T follicular helper cell (primary cell): ENCODE data around the gene SNCAIP.
"Not testable (repeated sequence)": the region's sequence is repeated elsewhere in the genome, so short reads cannot be mapped to it uniquely, and the experiment has no call there.

ENCODE experiments used
- DNase-seq: peaks from one replicate; pipeline ENCODE4 v3.0.0-alpha.2; 2020; ENCODE audit warnings: low read depth

SNCAIP gene

DNA sequence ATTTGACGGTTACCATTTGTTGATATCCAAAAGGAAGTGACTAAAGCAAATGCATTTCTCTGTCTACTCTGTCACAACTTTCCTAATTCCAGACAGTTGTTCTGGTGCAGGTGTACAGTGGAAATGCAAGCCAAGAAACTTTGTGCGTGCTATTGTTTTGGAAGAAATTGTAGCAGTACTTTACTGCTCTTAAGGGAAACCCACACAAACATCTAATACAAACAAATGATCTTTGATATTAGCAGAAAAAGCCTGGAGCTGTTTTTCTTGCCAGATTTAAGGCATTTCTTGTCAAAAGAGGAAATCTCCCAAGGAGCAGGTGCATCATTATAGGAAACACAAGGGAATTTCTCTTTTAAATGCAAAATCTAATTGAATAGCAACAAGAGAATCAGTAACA, 2.0 kb downstream of the SNCAIP start:
- DNase-seq, result no peak

DNA sequence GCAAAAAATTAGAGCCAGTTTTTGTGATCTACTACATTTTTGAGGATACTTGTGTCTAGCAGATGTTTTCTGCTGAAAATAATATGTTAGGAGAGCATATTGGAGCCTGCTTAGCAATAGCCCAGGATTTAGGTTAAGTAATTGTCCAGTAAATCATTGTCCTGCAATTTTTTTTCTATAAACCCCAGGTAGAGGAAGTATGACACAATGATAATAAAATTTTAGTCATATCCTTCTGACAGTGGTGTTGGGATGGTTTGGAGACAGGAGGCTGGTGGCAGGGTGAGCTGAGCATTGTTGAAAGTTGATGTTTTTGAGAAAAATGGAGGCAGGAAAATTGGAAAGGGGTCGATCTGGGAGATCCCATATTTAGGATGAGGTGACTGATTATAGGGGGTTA, 3.5 kb downstream of the SNCAIP start:
- no peak for DNase-seq

DNA sequence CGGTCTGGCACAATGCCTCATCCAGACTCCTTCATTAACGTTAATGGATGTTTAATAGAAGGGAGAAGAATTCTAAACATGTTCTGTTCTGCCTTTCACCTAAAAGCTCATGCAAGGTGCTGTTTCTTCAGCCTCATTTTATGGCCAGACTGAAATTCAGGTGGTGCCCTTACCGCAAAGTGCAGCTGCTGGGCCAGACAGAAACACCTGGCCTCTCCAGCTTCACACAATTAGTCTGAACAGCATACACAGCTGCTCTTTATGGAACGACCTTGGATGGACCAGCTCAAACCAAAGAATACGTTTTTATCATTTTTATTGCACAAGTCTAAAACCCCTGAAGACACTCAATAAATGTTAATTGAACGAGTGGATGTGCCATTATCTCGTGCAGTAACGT, 4.6 kb downstream of the SNCAIP start:
- no peak for DNase-seq

DNA sequence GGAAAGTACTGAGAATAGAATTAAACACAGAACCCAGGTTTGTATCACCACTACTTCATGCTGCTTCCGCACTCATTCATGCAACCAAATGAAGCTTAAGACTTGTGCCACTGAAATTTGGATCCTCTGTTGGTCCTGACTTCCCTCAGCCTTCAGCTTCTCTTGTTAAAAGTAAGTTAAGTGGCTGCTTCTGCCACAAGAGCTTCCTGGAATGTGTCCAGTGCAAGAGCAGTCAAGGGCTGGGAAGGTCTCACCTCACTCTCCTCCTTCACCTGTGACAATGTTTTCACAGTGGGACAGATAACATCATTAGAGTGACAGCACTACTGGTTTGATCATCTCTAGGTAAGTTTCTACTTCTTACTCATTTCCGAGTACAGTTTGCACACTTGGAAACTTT, 7.9 kb downstream of the SNCAIP start:
- DNase-seq, result no peak

DNA sequence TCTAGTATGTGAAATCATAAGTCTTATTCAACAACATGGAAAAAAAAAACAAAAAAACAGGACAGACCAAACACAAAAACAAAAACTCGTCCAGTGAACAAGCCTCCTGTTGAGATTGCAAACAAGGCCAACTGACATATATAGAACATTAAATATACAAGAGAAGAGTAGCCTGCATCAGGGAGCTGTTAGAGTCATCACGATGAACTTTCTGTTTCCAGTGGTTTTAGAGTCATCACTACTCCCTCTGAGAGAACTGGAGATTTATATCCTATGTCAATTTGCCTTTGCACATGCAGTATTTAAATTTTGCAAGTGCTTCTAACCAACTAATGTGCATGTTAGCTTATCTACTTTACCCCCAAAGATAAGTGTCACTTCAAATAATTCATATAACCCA, 9.9 kb downstream of the SNCAIP start:
- DNase-seq, result no peak

DNA sequence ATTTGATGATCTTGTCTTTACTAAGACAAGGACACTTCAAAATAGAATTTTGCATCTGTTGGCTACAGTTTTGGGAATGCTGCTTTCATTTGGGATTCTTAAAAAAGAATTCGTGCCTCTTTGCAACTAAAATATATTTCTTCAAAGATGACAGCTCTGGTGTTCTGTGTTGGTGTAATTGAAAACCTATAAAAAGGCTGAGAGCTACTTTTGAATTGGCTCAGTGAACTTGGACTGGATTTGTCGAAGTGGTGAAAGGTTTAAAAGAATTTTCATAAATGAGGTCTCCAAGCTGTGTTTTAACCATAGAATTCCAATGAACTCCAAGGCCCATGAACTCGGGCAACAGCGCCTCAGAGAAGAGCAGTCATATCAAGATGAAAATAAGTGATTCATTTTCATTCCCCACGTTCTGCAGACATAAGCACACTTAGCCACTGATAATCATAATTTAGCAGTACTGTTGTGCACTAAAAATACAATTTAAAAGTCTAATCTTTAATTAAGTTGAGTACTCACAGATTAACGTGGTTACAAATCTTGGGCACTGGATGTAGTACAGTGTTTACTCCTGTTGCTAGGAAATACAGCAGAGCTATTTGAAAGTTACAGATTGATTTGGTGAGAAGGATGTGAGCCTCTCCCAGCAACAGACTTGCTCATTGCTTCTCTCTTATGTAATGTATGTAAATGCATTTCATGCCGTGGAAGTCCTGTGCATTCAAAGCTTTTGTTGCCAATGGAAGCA, 10.9 kb downstream of the SNCAIP start:
- no peak for DNase-seq

DNA sequence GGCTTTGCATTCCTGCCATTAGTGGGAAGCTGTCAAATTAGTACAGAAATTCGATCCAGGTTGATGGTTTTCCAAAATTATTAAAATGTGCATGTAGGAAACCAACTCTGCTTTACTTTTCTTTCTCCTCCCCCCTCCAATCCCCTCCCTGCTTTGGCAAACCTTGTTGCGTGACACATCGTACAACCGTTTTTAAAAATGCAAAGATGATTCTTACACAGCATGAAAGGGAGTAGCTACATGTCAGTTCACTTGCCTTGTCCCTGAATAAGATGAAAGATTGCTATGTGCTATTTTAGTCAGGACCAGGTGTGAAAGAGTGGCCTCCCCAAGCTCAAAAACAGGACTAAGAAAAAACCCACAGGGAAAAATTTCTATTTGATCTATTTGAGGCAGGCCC, 11.7 kb downstream of the SNCAIP start:
- no peak for DNase-seq

DNA sequence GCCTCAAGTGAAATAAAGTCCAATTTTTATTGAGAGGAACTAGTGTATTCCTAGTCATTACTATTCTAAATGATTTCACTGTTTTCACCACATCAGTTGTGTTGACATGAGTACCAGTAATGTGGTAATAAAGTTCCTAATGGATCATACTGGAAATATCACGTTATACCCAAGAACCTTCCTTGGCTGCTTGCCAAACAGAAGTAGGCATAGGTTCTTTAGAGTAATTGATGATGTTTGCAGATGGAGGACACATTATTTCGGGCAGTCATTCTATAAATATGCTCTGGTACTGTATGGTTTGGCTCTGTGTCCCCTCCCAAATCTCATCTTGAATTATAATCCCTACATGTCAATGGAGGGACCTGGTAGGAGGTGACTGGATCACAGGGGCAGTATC, 15.1 kb downstream of the SNCAIP start:
- DNase-seq, result no peak

DNA sequence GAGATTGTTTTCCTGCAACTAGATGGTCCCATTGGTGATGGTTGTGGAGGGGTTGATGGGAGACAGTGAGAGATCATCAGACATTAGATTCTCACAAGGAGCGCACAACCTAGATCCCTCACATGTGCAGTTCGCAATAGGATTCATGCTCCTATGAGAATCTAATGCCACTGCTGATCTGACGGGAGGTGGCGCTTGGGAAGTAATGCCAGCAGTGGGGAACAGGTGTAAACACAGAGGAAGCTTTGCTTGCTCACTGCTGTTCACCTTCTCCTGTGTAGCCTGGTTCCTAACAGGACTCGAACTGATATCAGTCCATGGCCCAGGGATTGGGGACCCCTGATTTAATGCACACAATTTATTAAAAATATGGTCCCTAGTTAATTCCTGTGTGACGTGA, 18.8 kb downstream of the SNCAIP start:
- DNase-seq, result no peak

DNA sequence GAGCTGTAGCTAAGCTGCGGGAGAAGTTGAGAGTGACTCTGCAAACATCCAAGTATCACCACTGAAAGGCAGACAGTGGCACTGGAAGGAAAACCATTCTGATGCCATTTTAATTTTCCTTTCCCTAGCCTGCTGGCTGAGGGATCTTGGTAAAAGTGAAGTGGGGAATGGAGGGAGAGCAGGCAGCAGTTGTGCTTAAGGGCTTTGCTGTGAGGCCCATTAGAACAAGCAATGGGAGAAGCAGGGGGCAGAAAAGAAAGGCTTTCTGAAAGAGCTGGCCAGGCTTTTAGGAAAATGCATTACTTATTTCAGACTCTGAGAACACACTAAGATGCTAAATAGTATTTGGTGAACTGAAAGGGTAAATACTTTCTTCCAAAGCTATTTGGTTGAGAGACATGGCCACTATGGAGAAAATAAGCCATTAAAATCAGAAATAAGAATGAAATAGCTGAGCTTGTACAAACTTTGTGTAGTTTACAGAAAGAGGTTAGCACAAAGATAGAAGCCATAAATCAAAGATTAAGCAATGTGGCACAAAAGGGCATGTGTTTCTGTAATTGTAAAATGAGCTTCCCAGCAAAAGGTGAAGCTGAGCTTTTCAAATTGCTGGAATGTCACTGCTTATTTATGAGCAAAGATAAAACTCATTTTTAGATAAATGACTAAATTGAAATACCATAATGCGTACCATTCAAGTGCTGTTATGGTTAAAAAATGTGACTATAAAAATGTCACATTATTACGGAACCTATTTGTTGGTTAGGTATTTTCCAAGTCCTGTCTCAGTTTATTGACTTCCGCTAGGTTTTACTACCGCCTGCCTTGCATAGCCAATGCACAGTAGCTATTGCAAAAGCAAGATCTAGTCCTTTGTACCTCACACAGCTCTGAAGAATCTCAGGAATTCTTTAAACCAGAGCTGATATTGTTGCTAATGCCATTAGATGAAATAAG, 20.8 kb downstream of the SNCAIP start:
- no peak for DNase-seq

DNA sequence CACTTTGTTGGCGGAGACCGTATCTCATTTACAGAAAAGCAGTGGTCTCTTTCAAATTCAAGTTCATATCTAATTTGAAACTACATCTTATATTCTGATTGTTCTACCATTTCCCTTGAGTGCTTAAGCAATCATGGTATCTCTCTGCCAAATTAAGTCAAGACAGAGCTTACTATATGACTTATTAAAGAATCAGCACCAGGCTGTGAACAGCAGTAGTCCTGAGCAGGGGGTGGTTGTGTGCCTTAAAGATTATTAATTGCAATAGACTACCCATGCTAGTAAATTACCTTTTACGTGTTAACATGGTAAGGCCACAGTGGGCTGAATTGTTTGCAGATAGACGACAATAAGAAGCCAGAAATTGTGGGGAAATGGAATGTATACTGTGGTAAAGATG, 21.5 kb downstream of the SNCAIP start:
- DNase-seq, result no peak

DNA sequence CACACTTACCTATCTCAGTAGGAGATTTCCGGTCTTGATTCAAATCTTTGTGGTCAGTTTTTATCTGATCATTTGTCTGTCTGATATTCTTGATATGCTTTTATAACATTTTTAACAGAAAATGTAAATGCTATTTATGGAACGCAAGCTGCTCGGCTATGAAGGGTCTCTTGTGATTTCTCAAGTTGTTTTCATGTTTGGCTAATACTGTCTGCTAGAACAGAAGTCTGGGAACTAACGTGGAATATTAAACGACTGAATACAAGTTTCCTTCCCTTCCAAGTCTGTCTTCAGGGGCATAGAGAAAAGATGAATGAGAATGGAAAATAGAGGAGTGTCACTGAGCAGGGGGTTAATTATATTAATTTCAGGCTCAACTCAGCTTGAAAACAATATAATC, 27.6 kb downstream of the SNCAIP start:
- DNase-seq, result no peak

DNA sequence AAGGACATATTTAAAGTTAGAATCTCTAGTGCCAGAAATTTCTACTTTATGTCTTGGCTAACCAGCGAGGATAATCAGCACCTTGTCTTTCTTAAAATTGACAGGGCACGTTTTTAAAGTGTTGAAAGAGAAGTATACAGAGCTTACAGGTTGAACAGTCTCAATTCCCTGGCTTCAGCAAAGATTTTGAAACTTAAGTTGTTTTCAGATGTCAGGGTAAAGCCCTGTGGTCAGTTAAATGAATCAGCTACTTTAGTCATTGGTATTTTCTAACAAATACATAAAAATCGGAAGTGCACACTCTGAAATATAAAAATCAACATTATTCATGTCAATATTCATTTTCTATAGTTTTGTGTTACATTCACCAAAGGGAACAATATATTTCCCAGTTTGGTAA, 29.1 kb downstream of the SNCAIP start:
- DNase-seq, result no peak

DNA sequence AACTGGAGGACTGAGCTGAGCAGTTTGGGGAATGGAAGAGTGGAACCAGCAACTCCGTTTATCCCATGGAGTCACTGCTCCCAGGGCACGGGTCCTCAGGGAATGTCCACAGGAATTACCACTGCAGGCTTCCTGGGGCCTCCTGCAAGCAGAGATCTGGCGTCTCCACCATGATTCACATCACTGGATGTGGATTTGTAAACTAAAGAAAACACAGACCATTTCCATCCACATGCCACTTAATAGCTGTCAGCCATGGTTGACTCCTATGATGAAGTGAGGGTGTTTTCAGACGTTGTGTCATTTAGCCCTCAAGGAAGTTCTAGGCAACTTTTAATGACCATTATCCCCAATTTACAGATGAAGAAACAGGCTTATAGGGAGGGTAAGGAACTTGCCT, 30.2 kb downstream of the SNCAIP start:
- no peak for DNase-seq

DNA sequence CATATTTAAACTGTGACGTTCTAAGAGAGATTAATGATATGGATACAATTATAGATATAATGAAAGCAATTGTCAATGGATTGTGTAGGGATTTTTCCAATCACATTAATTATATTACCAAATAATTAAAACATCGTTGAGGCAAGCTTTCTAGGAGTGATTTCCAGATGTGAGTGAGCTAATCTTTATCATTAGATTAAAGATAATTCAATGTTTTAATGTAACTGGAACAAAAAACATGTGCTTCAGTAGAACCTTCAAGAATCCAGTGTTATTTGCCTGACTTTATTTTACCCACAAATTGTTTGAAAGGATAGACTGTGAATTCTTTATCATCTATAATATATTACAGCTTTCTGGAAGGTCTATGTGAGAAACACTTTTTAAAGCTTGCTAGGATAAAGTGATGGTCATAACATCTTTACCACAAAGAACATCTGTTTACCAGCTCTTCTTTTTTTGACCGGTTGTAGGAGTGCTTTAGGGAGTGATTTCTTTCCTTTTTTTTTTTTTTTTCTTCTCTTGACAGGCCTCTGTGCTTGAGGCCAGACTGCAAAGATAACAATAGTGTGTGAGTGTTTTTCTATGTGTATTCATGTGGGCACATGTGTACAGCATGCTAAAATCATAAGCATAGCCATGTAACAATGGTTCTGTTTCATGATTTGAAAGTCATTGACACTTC, 35.0 kb downstream of the SNCAIP start:
- no peak for DNase-seq

DNA sequence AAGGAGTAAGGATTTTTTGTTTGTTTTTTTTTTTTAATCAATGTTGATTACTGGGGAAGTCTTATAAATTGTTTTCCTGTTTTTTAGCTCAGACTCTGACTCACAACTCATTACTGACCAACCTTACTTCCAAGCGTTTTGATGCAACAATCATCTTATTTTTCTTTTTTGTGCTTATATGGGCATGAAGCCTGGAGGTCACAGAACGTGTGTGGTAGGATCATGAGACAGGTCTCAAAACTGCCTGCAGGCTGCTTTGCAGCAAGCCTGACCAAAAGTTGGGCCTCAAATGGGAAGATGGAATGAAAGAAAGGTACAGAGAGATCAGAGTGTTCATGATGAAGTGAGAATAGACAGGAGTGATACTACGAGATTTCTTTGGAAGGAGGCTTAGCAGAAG, 38.5 kb downstream of the SNCAIP start:
- no peak for DNase-seq

DNA sequence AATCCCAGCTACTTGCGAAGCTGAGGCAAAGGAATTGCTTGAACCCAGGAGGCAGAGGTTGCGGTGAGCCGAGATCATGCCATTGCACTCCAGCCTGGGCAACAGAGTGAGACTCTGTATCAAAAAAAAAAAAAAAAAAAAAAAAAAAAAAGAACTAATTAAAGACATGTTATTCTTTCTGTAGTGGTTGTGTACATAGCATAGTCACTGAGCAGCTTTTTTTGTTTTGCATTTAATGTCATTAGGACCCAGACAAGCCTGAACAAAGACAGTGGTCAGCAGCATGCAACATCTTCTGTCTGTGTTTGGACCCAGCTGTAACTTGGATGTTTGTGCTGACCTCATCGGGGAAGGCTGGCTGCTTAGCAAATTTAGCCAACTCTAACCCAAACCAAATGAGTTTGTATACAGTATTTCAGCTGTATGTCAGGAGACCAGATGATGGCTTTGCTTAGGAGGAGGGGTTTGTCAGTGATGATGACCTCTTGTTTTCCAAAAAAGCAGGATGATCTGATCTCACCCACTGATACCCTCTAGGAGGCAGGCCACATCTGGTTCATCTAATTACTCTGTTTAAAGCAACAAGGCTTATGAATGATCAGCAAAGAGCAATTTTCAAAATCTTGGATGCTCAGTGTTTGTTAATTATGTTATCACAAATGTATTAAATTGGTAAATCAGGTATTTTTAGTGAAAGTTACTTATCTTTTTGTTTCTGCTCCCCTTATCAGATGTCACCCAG, 39.5 kb downstream of the SNCAIP start:
- no peak for DNase-seq

DNA sequence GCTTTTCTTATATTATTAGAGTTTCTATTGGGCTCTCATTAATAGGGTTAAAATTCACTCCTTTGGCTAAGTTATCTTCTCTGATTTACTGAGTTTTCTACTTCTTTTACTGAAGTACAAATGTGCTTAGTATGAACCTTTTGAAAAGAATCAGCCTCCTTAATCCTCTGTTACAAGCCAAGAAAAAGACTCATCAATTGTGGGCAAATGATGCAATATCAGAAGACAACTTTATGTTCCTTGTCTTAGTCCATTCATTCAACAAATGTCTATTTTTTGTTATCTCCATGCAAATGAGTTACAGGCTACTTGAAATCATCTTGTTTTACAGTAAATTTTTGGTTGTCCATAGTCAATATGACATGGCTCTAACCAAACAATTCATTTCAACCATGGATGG, 40.3 kb downstream of the SNCAIP start:
- no peak for DNase-seq

DNA sequence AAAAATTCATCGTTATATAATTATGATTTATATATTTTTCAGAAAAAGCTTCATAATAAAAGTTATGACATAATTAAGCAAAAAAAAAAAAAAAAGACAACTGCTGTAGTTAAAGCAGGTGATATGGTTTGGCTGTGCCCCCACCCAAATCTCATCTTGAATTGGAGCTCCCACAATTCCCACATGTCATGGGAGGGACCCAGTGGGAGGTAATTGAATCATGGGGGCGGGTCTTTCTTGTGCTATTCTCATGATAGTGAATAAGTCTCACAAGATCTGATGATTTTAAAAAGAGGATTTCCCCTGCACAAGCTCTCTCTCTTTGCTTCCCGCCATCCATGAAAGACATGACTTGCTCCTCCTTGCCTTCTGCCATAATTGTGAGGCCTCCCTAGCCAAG, 41.3 kb downstream of the SNCAIP start:
- not testable (repeated sequence) for DNase-seq

DNA sequence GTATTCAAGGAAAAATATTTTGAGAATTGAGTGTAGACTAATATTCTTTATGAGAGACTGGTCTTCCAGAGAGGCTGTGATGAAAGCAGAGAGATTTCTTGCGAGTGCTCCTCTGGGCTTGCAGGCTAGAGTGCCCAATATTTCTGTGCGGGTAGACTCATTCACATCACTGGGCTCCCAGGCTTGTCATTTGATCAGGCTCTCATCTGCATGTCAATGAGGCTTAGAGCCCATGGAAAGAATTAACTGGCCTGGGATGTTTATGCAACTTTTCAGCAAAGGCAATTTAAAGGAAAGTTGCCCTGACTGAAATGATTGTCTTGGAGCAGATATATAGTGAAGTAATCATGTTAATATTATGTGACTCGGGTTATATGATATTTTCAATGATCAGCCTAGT, 42.3 kb downstream of the SNCAIP start:
- DNase-seq, result no peak

DNA sequence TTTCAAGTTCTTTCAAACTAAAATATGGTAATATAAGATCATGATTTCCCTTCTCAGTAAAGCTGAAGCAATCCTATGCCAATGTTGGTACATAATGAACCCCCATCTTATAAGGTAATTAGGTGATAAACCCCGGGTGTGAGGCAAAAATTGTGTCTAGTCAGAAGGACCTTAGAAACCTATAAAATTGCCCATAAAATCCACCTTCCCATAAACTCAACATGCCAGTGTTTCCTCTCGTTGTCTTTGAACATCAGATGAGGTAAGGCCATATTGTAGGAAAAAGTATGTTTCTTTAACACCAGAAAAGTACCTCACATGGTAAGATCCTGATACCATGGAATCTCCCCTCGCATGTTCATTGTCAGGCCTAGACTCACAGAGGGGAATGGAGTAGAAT, 43.3 kb downstream of the SNCAIP start:
- no peak for DNase-seq

DNA sequence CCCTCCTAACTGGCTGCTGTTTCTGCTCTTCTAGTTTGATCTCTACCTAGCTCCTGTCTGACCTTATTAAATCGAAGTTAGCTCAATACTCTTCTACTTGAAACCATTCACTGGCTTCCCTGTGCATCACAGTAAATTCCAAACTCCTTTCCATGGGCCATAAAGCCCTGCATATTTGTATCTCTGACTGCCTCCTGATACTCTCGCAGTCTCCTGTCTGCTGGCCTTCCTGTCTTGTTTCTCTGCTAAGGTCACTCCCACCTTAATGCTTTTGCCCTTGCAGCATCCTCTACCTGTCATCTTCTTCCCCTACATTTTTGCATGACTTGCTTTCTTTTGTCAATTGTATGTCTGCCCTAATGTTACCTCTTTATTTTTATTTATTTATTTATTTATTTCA, 44.8 kb downstream of the SNCAIP start:
- no peak for DNase-seq
